ENCODE results near the gene RNF224.
"Not testable (repeated sequence)": the region's sequence is repeated elsewhere in the genome, so short reads cannot be mapped to it uniquely, and the experiment has no call there.

Gene RNF224

GRCh38 chr9:137254624-137255447 lies 27.5 kb downstream of the RNF224 start, which contains the start of gene NELFB:
TSS of gene NELFB (plus strand) at chr9:137255327.
- no peaks in the 10 kb centered on the region for H3K27me3 ChIP-seq (ENCODE audit: control insufficient read depth, insufficient read depth, low read length)
- peak within 1 kb of the TSS; percentile 61 for H3K27ac ChIP-seq (ENCODE audit: low read depth, low read length)
- peak within 1 kb of the TSS; percentile 80 for H3K9ac ChIP-seq (ENCODE audit: low read length)
- peaks cover 10% of the 10 kb centered on the region for H3K4me1 ChIP-seq (ENCODE audit: control insufficient read depth, insufficient read depth, low read length)
- H3K4me3 ChIP-seq (ENCODE audit: low read length): peak within 1 kb of the TSS; percentile 92
- H3K36me3 ChIP-seq (ENCODE audit: control insufficient read depth, insufficient read depth, low read length): peaks cover 2% of the 10 kb centered on the region

DNA sequence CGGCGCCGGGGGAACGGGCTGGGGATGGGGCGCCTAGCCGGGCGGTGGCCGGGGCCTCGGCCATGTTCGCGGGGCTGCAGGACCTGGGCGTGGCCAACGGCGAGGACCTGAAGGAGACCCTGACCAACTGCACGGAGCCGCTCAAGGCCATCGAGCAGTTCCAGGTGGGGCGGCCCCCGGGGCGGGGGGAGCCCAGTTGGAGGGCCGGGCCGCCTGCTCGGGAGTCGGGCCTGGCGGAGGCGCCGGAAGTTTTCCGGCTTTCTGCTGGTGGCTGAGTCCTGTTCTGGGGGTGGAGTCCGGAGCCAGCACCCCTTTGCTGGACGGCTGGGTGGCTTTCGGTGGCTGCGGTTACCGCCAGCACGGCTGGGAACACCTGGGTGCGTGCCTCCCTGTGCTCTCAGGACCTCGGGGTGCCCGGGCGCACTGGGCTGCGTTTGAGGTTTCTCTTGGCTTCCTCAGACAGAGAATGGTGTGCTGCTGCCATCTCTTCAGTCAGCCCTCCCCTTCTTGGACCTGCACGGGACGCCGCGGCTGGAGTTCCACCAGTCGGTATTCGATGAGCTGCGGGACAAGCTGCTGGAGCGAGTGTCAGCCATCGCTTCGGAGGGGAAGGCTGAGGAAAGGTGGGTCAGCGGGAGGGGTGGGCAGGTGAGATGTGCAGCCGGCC lies 28.3 kb downstream of the RNF224 start:
- H3K27me3 ChIP-seq (ENCODE audit: control insufficient read depth, insufficient read depth, low read length): no peaks in the 10 kb centered on the region
- peaks cover 2% of the 10 kb centered on the region for H3K36me3 ChIP-seq (ENCODE audit: control insufficient read depth, insufficient read depth, low read length)
- peak overlapping the region; percentile 58 for H3K27ac ChIP-seq (ENCODE audit: low read depth, low read length)
- H3K4me1 ChIP-seq (ENCODE audit: control insufficient read depth, insufficient read depth, low read length): peaks cover 10% of the 10 kb centered on the region
- peak overlapping the region; percentile 80 for H3K9ac ChIP-seq (ENCODE audit: low read length)
- peak overlapping the region; percentile 85 for H3K4me3 ChIP-seq (ENCODE audit: low read length)

GRCh38 chr9:137256362-137256761 lies 29.1 kb downstream of the RNF224 start:
- peak overlapping the region; percentile 85 for H3K4me3 ChIP-seq (ENCODE audit: low read length)
- H3K36me3 ChIP-seq (ENCODE audit: control insufficient read depth, insufficient read depth, low read length): peaks cover 2% of the 10 kb centered on the region
- H3K27ac ChIP-seq (ENCODE audit: low read depth, low read length): no peak overlapping the region
- peaks cover 10% of the 10 kb centered on the region for H3K4me1 ChIP-seq (ENCODE audit: control insufficient read depth, insufficient read depth, low read length)
- no peaks in the 10 kb centered on the region for H3K27me3 ChIP-seq (ENCODE audit: control insufficient read depth, insufficient read depth, low read length)
- no peak overlapping the region for H3K9ac ChIP-seq (ENCODE audit: low read length)

DNA sequence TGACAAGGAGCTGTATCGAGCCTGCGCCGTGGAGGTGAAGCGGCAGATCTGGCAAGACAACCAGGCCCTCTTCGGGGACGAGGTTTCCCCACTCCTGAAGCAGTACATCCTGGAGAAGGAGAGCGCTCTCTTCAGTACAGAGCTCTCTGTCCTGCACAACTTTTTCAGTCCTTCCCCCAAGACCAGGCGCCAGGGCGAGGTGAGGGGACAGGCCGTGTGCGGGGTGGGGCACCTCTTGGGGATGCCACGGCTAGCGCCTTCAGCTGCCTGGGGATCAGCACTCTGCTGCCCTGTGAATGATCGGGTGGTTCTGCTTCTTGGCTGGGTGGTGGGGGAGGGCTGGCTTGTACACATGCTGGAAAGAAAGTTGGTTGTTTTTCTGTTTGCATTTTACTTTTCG lies 29.6 kb downstream of the RNF224 start:
- H3K9ac ChIP-seq (ENCODE audit: low read length): no peak overlapping the region
- peaks cover 10% of the 10 kb centered on the region for H3K4me1 ChIP-seq (ENCODE audit: control insufficient read depth, insufficient read depth, low read length)
- H3K4me3 ChIP-seq (ENCODE audit: low read length): no peak overlapping the region
- no peaks in the 10 kb centered on the region for H3K27me3 ChIP-seq (ENCODE audit: control insufficient read depth, insufficient read depth, low read length)
- H3K36me3 ChIP-seq (ENCODE audit: control insufficient read depth, insufficient read depth, low read length): peaks cover 2% of the 10 kb centered on the region
- H3K27ac ChIP-seq (ENCODE audit: low read depth, low read length): no peak overlapping the region

- peaks cover 28% of the 10 kb centered on the region for H3K36me3 ChIP-seq (ENCODE audit: control insufficient read depth, insufficient read depth, low read length)
- H3K4me1 ChIP-seq (ENCODE audit: control insufficient read depth, insufficient read depth, low read length); H3K9ac ChIP-seq (ENCODE audit: low read length); H3K27ac ChIP-seq (ENCODE audit: low read depth, low read length); H3K4me3 ChIP-seq (ENCODE audit: low read length); H3K27me3 ChIP-seq (ENCODE audit: control insufficient read depth, insufficient read depth, low read length): not testable (repeated sequence)
Observed at GRCh38 chr9:137262173-137262908, 35.0 kb downstream of the RNF224 start.

GRCh38 chr9:137262909-137263285 lies 35.6 kb downstream of the RNF224 start:
- Histone ChIP-seq H3K36me3 (ENCODE audit: control insufficient read depth, insufficient read depth, low read length) (peaks cover 30% of the 10 kb centered on the region), H3K4me3 (ENCODE audit: low read length) (no peak overlapping the region), H3K27me3 (ENCODE audit: control insufficient read depth, insufficient read depth, low read length) (no peaks in the 10 kb centered on the region), H3K9ac (ENCODE audit: low read length) (no peak overlapping the region), H3K4me1 (ENCODE audit: control insufficient read depth, insufficient read depth, low read length) (no peaks in the 10 kb centered on the region), H3K27ac (ENCODE audit: low read depth, low read length) (no peak overlapping the region)

- Histone ChIP-seq H3K9ac (ENCODE audit: low read length) (no peak overlapping the region), H3K4me3 (ENCODE audit: low read length) (no peak overlapping the region), H3K27ac (ENCODE audit: low read depth, low read length) (no peak overlapping the region), H3K27me3 (ENCODE audit: control insufficient read depth, insufficient read depth, low read length) (no peaks in the 10 kb centered on the region), H3K4me1 (ENCODE audit: control insufficient read depth, insufficient read depth, low read length) (no peaks in the 10 kb centered on the region), H3K36me3 (ENCODE audit: control insufficient read depth, insufficient read depth, low read length) (peaks cover 32% of the 10 kb centered on the region)
Observed at GRCh38 chr9:137263506-137263905, 36.2 kb downstream of the RNF224 start.

DNA sequence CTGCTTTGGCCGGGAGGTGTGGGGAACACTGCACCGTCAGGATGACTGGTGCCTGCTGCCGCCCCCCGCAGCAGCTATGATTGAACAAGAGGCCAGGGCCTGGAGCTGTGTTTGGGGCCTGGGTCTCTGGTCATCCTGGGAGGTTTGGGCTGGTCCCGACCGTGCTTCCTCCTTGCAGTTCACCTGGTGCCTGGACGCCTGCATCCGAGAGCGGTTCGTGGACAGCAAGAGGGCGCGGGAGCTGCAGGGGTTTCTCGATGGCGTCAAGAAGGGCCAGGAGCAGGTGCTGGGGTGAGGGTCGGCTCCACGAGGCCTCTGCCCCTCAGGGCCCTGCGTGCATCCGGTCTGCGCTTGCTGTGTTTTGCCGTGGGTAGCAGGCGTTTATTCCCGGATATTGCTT lies 36.8 kb downstream of the RNF224 start:
- H3K4me1 ChIP-seq (ENCODE audit: control insufficient read depth, insufficient read depth, low read length): peaks cover 4% of the 10 kb centered on the region
- no peaks in the 10 kb centered on the region for H3K27me3 ChIP-seq (ENCODE audit: control insufficient read depth, insufficient read depth, low read length)
- no peak overlapping the region for H3K9ac ChIP-seq (ENCODE audit: low read length)
- no peak overlapping the region for H3K4me3 ChIP-seq (ENCODE audit: low read length)
- H3K36me3 ChIP-seq (ENCODE audit: control insufficient read depth, insufficient read depth, low read length): peaks cover 38% of the 10 kb centered on the region
- H3K27ac ChIP-seq (ENCODE audit: low read depth, low read length): no peak overlapping the region

- Histone ChIP-seq H3K36me3 (ENCODE audit: control insufficient read depth, insufficient read depth, low read length) (peaks cover 35% of the 10 kb centered on the region), H3K27me3 (ENCODE audit: control insufficient read depth, insufficient read depth, low read length) (no peaks in the 10 kb centered on the region), H3K4me1 (ENCODE audit: control insufficient read depth, insufficient read depth, low read length) (peaks cover 9% of the 10 kb centered on the region), H3K4me3 (ENCODE audit: low read length) (no peak overlapping the region), H3K27ac (ENCODE audit: low read depth, low read length) (no peak overlapping the region), H3K9ac (ENCODE audit: low read length) (no peak overlapping the region)
Observed at GRCh38 chr9:137265496-137266161, 38.3 kb downstream of the RNF224 start.

- Histone ChIP-seq H3K4me3 (ENCODE audit: low read length) (no peak overlapping the region), H3K27me3 (ENCODE audit: control insufficient read depth, insufficient read depth, low read length) (no peaks in the 10 kb centered on the region), H3K36me3 (ENCODE audit: control insufficient read depth, insufficient read depth, low read length) (peaks cover 39% of the 10 kb centered on the region), H3K4me1 (ENCODE audit: control insufficient read depth, insufficient read depth, low read length) (peaks cover 9% of the 10 kb centered on the region), H3K9ac (ENCODE audit: low read length) (no peak overlapping the region), H3K27ac (ENCODE audit: low read depth, low read length) (no peak overlapping the region)
Observed at GRCh38 chr9:137266162-137266527, 38.8 kb downstream of the RNF224 start.

GRCh38 chr9:137266585-137267453 lies 39.5 kb downstream of the RNF224 start:
- Histone ChIP-seq H3K36me3 (ENCODE audit: control insufficient read depth, insufficient read depth, low read length) (peaks cover 39% of the 10 kb centered on the region), H3K4me3 (ENCODE audit: low read length) (no peak overlapping the region), H3K27me3 (ENCODE audit: control insufficient read depth, insufficient read depth, low read length) (no peaks in the 10 kb centered on the region), H3K4me1 (ENCODE audit: control insufficient read depth, insufficient read depth, low read length) (peaks cover 9% of the 10 kb centered on the region), H3K9ac (ENCODE audit: low read length) (no peak overlapping the region), H3K27ac (ENCODE audit: low read depth, low read length) (no peak overlapping the region)

All from rectal smooth muscle tissue (tissue), 1 donor.